ENCODE data around the gene LBHD2. TPM values are rescaled to one million over a fixed set of nuclear protein-coding genes. Genes with fewer than 3 reads are reported as not detected.
"Not testable (repeated sequence)": the region's sequence is repeated elsewhere in the genome, so short reads cannot be mapped to it uniquely, and the experiment has no call there.

LBHD2 gene
- total RNA-seq, 1 donor from 2014 or later: not detected

DNA sequence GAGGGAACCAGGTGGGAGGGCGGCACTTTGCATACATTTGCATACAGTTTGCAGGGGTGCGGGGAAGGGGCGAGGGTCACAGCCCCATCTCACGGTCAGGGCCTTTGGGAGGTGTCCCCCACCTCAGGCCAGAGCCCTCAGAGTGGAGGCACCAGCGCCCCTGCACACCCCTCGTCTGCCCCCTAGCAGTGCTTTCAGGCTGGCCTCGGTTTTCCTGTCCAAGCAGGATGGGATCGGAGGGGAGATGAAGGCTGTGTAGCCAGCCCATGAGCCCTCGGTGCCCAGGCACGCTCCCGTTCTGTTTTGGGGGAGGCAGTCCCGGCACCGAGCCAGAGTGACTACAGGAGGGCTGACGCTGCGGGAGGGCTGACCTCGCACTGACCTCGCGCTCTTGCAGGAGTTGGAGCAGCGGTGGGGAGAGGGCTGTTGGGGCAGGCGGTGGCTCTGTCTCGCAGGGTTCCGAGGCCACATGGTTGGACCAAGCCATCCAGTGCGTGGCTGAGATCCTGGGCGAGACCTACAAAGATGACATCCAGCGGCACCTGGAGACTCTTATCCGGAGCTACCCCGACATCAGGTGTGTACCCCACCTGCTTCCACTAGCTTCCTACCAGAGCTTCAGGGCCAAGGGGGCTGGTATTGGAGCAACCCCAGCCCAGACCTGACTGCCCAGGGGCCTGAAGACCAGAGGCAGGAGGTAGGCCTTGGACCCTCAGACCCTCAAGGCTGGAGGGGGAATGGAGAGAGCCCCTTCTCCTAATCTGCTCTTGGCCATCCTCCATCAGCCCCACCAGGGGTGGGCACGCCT, 24.1 kb downstream of the LBHD2 start:
- intact Hi-C loops (cut with micrococcal nuclease): no loop called here
- Mint-ChIP-seq H3K9me3 (no peaks in the 10 kb centered on the region), H3K4me3 (no peak overlapping the region), H3K4me1 (ENCODE audit: low read depth) (peaks cover 8% of the 10 kb centered on the region), H3K27ac (no peak overlapping the region), H3K36me3 (ENCODE audit: low read depth) (no peaks in the 10 kb centered on the region), H3K27me3 (ENCODE audit: insufficient read depth) (peaks cover 18% of the 10 kb centered on the region)
- no peak for DNase-seq (ENCODE audit: low spot score)

GRCh38 chr14:103108749-103109207, 24.8 kb downstream of the LBHD2 start:
- peaks cover 9% of the 10 kb centered on the region for H3K4me1 Mint-ChIP-seq (ENCODE audit: low read depth)
- peaks cover 12% of the 10 kb centered on the region for H3K27me3 Mint-ChIP-seq (ENCODE audit: insufficient read depth)
- H3K4me3 Mint-ChIP-seq: no peak overlapping the region
- H3K9me3 Mint-ChIP-seq: no peaks in the 10 kb centered on the region
- no peaks in the 10 kb centered on the region for H3K36me3 Mint-ChIP-seq (ENCODE audit: low read depth)
- DNase-seq (ENCODE audit: low spot score): peak; percentile 21
- intact Hi-C loops (cut with micrococcal nuclease): no loop called here
- no peak overlapping the region for H3K27ac Mint-ChIP-seq

DNA sequence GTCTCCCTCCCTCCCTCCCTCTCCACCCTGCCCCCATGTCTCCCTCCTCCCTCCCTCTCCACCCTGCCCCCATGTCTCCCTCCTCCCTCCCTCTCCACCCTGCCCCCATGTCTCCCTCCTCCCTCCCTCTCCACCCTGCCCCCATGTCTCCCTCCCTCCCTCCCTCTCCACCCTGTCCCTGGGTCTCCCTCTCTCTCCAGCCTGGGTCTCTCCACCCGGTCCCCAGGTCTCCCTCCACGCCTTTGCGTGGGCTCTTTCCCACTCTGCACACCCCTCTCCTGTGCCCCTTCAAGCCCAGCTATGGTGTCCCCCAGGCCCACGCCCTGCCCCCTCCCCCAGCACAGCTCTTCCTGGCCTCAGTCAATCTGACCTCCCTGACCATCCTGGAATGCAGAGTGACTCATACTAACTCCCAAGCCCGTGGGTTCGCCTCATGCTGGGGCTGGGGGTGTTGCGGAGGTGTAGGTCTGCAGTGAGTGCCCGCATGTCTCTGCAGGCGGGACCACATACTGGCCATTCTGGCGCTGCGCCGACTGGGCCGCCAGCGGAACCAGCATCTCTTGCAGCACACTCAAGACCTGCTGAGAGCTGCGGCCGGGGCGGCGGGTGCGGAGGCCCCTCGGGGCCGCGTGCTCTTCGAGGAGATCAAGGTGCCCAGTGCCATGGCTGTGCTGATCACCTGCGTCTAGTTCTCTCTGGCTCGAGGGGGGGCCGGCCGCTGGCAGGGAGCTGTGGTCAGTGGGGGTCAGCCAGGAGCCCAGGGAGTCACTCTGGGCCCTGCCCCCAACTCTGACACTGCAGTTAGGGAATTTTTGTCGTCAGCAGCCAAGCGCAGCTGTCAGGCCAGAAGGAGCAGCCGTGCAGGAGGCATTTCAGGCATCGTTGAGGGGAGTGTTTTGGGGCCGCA, 25.8 kb downstream of the LBHD2 start:
- peaks cover 12% of the 10 kb centered on the region for H3K4me1 Mint-ChIP-seq (ENCODE audit: low read depth)
- H3K27ac Mint-ChIP-seq: no peak overlapping the region
- DNase-seq (ENCODE audit: low spot score): no peak
- no peaks in the 10 kb centered on the region for H3K9me3 Mint-ChIP-seq
- peaks cover 11% of the 10 kb centered on the region for H3K27me3 Mint-ChIP-seq (ENCODE audit: insufficient read depth)
- H3K36me3 Mint-ChIP-seq (ENCODE audit: low read depth): no peaks in the 10 kb centered on the region
- intact Hi-C loops (cut with micrococcal nuclease): no loop called here
- H3K4me3 Mint-ChIP-seq: no peak overlapping the region

- no peaks in the 10 kb centered on the region for H3K36me3 Mint-ChIP-seq (ENCODE audit: low read depth)
- intact Hi-C loops (cut with micrococcal nuclease): no loop called here
Observed at GRCh38 chr14:103110681-103111231, 26.7 kb downstream of the LBHD2 start.

GRCh38 chr14:103111232-103111868, 27.3 kb downstream of the LBHD2 start:
- Mint-ChIP-seq H3K4me1 (ENCODE audit: low read depth) (peaks cover 12% of the 10 kb centered on the region), H3K4me3 (no peak overlapping the region), H3K27ac (no peak overlapping the region), H3K27me3 (ENCODE audit: insufficient read depth) (peaks cover 5% of the 10 kb centered on the region), H3K9me3 (no peaks in the 10 kb centered on the region), H3K36me3 (ENCODE audit: low read depth) (no peaks in the 10 kb centered on the region)
- intact Hi-C loops (cut with micrococcal nuclease): no loop called here
- no peak for DNase-seq (ENCODE audit: low spot score)

More at GRCh38 chr14:103110681-103111231, 26.7 kb downstream of the LBHD2 start:
- no peak overlapping the region for H3K4me3 Mint-ChIP-seq
- DNase-seq (ENCODE audit: low spot score): no peak
- peaks cover 12% of the 10 kb centered on the region for H3K4me1 Mint-ChIP-seq (ENCODE audit: low read depth)
- H3K27me3 Mint-ChIP-seq (ENCODE audit: insufficient read depth): peaks cover 6% of the 10 kb centered on the region
- no peaks in the 10 kb centered on the region for H3K9me3 Mint-ChIP-seq
- no peak overlapping the region for H3K27ac Mint-ChIP-seq

DNA sequence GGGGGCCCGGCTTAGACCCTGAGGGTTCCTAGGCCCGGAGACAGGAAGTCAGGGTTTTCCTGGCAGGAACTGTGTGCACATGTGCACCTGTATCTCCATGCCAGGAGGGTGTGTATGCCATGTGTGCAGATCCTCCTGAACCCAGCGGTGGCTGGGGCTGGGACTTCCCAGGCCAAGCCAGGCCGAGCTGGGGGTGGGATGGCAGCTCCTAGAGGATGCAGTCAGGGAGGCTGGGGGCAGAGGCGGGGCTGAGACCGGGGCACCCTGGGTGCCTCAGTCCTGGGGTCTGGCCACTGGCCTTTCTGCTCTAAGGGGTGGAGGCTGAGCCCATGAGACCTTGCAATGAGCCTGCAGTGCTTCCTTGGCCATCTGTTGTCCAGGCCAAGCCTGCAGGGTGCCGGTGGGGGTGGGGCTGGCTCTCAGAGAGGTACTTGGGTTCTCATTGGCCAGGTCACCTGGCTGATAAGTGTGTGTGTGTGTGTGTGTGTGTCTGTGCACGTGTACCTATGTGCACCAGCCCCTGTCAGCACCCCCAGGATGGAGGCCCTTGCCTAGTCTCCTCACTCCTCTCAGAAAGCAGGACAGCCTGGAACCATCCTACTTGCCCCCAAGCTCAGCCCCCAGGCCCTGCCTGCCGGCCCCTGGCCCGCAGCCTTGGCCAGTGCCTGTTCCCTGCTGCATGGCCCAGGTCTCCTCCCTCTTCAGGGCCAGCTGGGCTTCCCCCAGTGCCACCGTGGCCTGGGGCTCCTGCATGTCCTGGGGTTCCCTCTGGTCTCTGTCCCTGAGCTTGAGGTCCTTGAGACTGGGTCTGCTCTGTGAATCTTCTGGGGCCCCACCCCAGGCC, 28.6 kb downstream of the LBHD2 start:
- Mint-ChIP-seq H3K36me3 (ENCODE audit: low read depth) (no peaks in the 10 kb centered on the region), H3K27me3 (ENCODE audit: insufficient read depth) (no peaks in the 10 kb centered on the region), H3K9me3 (no peaks in the 10 kb centered on the region), H3K27ac (no peak overlapping the region), H3K4me3 (no peak overlapping the region), H3K4me1 (ENCODE audit: low read depth) (peaks cover 12% of the 10 kb centered on the region)
- intact Hi-C loops (cut with micrococcal nuclease): no loop called here
- no peak for DNase-seq (ENCODE audit: low spot score)

GRCh38 chr14:103113303-103113702, 29.3 kb downstream of the LBHD2 start:
- Mint-ChIP-seq H3K9me3 (no peaks in the 10 kb centered on the region), H3K4me1 (ENCODE audit: low read depth) (peaks cover 12% of the 10 kb centered on the region), H3K27ac (no peak overlapping the region), H3K27me3 (ENCODE audit: insufficient read depth) (no peaks in the 10 kb centered on the region), H3K36me3 (ENCODE audit: low read depth) (no peaks in the 10 kb centered on the region), H3K4me3 (no peak overlapping the region)
- DNase-seq (ENCODE audit: low spot score): no peak
- intact Hi-C loops (cut with micrococcal nuclease): no loop called here

DNA sequence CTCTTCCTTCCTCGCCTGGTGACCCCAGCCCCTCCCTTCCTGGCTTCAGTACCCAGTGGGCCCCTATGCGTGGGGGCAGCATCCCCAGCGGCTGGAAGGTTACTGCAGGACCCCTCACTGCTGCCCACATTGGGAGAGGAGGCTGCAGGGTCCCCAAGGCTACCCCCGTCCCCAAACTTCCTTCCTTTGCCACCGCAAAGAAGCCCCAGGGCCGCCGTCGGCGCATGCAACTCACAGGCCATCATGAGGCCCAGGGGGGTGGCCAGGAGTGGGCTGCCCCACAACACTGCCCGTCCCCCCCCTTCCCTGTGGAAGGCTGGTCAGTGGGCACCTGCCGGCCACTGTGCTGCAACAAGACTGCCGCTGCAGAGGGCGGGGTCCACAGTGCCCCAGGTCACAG, 29.8 kb downstream of the LBHD2 start:
- Mint-ChIP-seq H3K27me3 (ENCODE audit: insufficient read depth) (no peaks in the 10 kb centered on the region), H3K36me3 (ENCODE audit: low read depth) (no peaks in the 10 kb centered on the region), H3K27ac (no peak overlapping the region), H3K9me3 (no peaks in the 10 kb centered on the region), H3K4me1 (ENCODE audit: low read depth) (peaks cover 12% of the 10 kb centered on the region), H3K4me3 (no peak overlapping the region)
- intact Hi-C loops (cut with micrococcal nuclease): no loop called here
- DNase-seq (ENCODE audit: low spot score): no peak

DNA sequence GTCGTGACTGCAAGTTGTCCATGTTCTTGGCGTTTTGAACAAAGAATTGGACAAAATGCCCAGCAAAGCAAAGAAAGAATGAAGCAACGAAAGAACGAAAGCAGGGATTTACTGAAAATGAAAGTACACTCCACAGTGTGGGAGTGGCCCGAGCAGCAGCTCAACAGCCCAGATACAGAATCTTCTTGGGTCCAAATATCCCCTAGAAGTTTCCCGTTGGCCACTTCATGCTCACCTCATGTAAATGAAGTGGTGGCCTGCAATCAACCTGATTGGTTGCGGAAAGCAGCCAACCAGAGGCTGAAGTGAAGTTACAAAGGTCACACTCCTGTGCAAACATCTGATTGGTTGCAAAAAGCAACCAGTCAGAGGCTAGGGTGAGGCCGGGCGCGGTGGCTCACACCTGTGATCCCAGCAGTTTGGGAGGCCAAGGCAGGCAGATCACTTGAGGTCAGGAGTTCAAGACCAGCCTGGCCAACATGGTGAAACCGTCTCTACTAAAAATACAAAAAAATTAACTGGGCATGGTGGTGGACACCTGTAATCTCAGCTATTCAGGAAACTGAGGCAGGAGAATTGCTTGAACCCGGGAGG, 31.2 kb downstream of the LBHD2 start:
- DNase-seq (ENCODE audit: low spot score); H3K9me3 Mint-ChIP-seq; intact Hi-C loops (cut with micrococcal nuclease); H3K36me3 Mint-ChIP-seq (ENCODE audit: low read depth); H3K27me3 Mint-ChIP-seq (ENCODE audit: insufficient read depth): not testable (repeated sequence)
- peak overlapping the region; percentile 3 for H3K27ac Mint-ChIP-seq
- H3K4me3 Mint-ChIP-seq: peak overlapping the region; percentile 56
- H3K4me1 Mint-ChIP-seq (ENCODE audit: low read depth): peaks cover 12% of the 10 kb centered on the region

DNA sequence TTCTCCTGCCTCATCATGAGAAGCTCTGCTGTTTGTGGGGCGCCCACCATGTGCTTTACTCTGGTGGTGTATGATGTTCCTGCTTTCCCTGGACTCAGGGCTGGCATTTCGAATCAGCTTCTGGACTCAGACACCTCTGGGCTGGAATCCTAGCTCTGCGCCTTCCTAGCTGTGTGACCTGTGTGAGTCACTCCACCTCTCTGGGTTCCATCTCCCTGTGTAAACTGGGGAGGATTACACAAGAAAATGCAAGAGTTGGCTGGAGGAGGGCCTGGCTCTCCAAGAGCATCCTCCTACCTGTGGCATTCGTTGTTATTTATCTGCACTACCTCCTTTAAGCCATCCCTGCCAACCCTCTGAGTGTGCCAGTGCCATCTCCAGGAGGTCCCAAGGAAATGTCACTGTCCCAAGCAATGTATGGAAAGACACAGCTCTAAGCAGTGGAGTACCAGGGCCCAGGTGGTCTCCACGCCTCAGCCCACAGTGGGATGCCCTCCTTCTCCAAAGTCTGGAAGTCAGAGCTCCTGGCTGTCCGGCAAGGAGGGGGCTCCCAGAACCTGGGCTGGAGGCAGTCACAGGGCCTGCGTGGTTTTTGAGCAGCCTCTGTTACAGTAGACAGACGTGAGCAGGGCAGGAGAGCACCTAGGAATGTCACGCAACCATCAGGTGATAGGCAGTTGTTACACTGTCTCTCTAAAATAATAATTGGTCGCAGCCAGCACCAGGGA, 32.0 kb downstream of the LBHD2 start:
- no peak overlapping the region for H3K27ac Mint-ChIP-seq
- DNase-seq (ENCODE audit: low spot score): no peak
- intact Hi-C loops (cut with micrococcal nuclease): no loop called here
- H3K36me3 Mint-ChIP-seq (ENCODE audit: low read depth): no peaks in the 10 kb centered on the region
- H3K9me3 Mint-ChIP-seq: no peaks in the 10 kb centered on the region
- peaks cover 16% of the 10 kb centered on the region for H3K27me3 Mint-ChIP-seq (ENCODE audit: insufficient read depth)
- no peak overlapping the region for H3K4me3 Mint-ChIP-seq
- peaks cover 12% of the 10 kb centered on the region for H3K4me1 Mint-ChIP-seq (ENCODE audit: low read depth)

DNA sequence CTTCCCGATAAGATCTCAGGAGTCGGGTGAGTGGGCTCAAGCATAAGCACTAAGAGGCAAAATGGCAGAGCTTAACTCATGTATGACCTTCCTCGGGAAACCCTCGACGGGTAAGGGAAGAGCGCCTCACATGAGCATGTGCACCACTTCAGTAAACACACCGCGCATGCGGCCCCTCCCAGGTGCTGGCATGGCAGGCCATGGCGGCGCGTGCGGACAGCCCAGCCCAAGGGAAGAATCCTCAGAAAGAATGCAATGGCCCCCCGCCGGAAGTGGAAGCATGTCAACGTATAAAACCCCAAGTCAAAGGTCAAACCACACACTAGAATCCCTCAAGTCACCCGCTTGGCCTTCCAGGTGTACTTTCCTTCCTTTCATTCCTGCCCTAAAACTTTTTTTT, 32.6 kb downstream of the LBHD2 start:
- intact Hi-C loops (cut with micrococcal nuclease): no loop called here
- H3K27ac Mint-ChIP-seq: no peak overlapping the region
- no peaks in the 10 kb centered on the region for H3K9me3 Mint-ChIP-seq
- DNase-seq (ENCODE audit: low spot score): no peak
- no peaks in the 10 kb centered on the region for H3K36me3 Mint-ChIP-seq (ENCODE audit: low read depth)
- peaks cover 21% of the 10 kb centered on the region for H3K27me3 Mint-ChIP-seq (ENCODE audit: insufficient read depth)
- H3K4me1 Mint-ChIP-seq (ENCODE audit: low read depth): peaks cover 12% of the 10 kb centered on the region
- no peak overlapping the region for H3K4me3 Mint-ChIP-seq

Measured in activated T-helper 1 cell treated with anti-CD3 and anti-CD28 coated beads, Interleukin-12 subunit alpha, Interleukin-12 subunit beta, Interleukin-2, Interleukin-4 antibody, amounts not matched to agents 30 ng/mL and 10 ng/mL and 1 ng/mL, durations not matched to agents 14 hours and 24 hours and 36 hours (primary cell).